GM21367 (cell line): ENCODE results near the gene PPIB.
A peak's percentile ranks its signal among the peaks of the same experiment; 100 is the strongest.

Source experiments
- ATAC-seq: cut with Tn5 transposase; IDR thresholded peaks from one replicate; pipeline ENCODE4 v1.9.1; 2021; ENCODE audit not compliant: unreplicated experiment

PPIB gene

DNA sequence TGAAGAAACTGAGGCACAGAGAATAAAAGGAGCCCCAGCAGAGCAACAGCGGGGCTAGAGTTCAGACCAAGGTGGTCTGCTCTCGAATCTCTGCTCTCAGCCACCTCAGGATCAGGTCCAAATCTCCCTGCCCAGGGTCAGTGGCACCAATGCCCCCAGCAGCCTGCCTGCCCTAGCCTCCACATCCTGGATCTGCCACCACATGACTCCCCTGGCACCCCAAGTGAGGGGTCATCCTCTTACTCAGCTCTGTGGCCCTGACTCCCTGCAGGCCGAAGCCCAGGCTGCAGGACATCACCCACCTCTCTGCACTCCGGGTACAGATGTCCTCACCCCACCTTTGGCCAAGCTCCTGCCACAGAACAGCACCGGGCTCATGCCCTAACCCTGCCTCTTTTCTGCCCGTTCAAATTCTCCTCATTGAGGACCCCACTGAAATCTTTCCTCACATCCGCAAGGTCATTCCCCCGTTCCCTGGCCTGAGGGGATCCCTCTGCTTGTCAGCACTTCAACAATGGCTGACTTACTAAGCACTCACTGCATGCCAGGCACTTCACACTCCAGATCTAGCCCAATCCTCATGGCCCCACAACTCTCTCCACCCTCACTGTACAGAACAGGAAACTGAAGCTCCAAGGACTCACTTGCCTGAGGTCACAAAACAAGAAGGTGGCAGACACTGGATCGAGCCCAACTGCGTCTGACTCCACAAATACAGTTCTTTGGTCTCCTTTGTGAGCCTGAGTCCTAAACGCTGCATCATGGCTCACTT, 4.3 kb downstream of the PPIB start:
- ATAC-seq, result no peak

DNA sequence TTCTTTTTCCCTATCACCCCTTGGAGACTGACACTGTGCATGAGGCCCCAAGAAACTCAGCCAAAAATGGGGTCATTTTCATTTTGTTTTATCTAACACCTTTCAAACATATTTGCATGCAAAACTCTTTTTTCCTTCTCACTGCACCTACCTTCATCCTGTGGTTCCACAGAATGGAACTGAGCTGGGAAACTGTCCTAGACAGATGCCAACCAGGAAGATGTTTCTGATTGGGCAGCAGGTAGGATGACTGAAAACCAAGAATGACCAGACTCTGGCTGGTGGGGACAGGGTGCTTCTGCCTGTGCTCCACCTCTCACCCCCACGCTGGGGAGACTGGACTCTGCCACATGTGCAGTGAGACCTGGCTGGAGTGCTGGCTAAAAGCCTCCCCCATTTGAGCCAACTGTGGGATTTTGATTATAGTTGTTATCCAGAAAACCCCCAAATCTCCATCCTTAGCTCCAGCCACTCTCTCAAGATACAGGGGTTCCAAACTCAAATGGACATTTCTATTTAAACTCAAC, 5.2 kb downstream of the PPIB start:
- no peak for ATAC-seq

DNA sequence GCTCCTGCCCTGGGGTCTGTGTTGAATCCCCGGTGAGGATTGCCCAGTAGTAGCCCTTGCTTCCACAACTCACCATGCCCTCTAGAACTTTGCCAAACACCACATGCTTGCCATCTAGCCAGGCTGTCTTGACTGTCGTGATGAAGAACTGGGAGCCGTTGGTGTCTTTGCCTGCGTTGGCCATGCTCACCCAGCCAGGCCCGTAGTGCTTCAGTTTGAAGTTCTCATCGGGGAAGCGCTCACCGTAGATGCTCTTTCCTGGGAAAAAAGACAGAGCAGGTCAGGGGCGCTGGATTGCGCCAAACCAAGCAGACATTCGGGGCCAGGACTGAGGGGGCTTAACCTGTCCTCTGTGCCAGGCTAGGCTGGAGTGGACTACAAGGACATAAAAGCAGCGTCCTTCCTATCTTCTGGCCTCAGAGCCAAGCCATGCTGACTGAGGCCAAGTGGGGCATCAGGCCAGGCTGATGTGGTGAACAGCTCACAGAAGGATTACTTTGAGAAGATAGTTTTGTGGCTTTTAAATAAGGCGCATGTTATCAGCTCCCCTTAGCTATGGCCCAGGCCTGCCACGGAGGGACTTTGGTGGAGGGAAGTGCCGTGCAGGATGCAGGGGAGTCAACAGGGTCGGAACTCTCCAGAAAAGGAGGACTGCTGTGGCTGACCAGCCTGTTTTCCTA, 6.0 kb downstream of the PPIB start:
- no peak for ATAC-seq

DNA sequence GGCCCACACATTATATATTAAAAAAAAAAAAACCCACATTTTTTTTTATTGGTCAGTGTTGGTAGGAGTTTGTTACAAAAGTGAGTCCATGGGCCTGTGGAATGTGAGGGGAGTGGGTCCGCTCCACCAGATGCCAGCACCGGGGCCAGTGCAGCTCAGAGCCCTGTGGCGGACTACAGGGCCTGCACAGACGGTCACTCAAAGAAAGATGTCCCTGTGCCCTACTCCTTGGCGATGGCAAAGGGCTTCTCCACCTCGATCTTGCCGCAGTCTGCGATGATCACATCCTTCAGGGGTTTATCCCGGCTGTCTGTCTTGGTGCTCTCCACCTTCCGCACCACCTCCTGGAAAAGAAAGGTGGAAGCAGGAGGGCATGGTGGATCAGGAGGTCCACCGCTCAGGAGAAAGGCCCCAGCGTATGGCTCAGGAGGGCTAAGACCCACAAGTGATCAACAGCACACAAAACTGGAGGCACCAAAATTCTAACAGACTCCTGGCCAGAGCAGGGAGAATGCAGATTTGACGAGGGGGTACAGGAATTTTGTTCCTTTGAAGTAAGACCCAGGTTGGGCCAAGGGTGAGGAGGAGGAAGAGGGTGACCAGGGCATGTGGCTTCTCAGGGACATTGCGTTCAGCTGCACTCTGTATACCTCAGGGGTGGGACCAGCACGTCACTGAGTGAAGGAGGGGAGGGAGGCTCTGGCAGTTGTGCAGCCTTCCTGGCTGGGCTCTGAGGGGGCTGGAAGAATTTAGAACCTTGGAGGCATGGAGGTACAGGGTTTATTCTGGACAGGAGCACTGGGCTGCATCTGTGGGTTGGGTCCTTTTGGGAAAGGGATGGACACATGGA, 6.8 kb downstream of the PPIB start:
- ATAC-seq, result no peak

DNA sequence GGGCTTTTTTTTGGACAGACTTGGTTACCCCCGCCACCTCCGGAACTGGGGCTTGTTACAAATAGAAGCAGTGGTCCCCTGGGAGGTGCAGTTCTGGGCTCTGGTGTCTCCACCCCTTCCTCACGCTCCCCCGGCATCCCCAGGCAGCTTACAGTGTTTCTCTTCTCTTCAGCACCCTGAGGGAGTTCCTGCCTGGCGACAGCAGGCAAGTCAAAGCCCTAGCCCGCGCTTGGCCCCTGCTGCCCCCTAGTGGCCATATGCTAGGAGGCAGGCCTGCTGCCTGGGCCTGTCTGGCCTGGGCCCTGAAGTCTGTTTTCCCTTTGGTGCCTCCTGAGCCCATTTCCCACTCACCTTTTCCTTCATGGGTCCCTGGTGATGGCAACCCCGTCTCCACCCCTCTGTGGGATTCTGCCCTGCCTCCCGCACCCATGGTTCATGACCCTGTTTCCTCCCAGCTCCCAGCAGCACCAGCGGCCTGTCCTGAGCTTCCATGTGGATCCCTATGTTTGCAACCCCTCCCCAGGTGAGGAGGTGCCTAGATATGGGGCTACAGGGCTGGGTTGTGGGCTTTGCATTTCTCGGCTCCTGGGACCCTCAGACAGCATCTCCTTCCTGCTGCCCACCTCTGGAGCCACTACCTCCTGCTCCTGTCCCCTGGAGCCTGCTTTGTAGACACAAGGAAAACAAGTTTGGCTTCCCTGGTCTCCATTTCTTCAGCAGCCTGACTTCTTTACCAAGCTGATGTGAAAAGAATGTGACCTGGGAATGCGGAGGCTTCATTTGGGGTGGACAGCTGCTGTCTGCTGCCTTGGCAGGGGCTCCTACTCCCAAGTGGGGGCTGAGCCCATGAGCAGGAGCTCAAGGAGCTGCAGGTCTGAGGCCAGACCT, 9.1 kb downstream of the PPIB start:
- peak; percentile 40 for ATAC-seq

DNA sequence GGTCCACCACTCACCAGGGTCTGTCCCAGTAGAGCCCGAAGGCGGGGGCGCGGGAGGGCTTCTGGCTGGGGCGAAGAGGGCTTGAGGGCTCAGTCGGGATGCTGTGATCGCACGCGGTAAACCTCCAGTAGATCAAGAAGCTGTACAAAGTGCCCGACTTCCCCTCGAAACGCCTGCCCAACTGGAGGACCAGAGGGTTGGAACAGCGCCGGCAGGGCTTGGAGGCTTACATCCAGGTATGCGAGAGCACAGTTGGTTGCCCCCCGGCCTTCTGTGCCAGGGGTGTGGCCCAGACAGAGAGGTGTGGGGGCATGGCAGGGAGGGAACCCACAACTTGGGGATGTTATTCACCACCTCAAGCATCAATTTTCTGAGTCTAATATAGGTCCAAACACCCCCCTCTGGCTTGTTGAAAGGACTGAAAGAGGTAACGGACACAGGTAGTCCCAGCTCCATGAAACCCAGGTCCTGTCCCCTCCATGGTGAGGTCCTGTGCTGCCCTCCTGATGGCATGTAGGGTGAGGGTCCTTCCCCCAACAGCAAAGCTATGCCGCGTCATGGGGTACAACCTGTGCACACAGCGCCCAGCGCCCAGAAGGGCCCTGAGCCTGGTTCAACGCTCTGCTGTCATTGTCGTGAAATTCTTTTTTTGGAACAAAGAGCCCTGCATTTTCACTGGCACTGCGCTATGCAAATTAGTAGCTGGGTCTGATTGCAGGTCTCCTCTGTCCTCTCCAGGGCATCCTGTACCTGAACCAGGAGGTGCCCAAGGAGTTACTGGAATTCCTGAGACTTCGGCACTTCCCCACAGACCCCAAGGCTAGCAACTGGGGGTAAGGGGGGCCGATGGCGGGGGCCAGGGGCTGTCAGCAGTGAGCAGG, 10.1 kb downstream of the PPIB start:
- no peak for ATAC-seq

DNA sequence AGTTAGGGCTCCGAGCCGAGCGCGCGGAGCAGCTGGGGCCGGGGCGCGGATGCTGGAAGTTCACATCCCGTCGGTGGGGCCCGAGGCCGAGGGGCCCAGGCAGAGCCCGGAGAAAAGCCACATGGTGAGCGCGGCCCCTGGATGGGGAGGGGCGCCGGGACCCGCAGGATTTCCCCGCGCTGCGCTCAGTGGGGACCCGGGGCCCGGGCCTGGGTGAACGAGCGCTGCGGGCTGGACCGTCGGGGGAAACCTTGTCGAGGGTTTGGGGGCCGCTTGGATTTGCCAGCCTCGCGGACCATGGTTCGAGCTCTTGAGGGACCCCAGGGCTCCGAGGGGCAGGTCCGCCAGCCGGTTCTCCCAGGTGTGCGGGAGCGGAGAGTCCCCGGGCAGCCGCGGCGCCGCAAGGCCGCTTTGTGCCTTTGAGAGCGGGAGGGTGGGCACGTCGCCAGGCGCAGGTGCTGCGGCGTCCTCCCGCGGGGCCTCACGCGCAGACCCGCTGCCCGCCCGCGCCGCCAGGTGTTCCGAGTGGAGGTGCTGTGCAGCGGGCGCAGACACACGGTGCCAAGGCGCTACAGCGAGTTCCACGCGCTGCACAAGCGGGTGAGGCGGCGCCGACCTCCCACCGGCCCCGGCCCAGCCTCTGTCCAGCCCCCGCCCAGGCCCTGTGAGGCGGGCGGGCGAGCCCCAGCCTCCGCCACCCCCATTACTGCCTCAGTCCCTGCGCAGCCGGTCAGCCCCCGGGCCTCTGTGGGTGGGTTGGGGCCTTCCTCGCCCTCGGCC, 10.9 kb downstream of the PPIB start, which contains the start of gene SNX22:
Gene SNX22 (plus strand): TSS at position 5 of the 780 bp plus-strand sequence. CDS start 45 bp downstream, at position 50.
- ATAC-seq, result no peak

DNA sequence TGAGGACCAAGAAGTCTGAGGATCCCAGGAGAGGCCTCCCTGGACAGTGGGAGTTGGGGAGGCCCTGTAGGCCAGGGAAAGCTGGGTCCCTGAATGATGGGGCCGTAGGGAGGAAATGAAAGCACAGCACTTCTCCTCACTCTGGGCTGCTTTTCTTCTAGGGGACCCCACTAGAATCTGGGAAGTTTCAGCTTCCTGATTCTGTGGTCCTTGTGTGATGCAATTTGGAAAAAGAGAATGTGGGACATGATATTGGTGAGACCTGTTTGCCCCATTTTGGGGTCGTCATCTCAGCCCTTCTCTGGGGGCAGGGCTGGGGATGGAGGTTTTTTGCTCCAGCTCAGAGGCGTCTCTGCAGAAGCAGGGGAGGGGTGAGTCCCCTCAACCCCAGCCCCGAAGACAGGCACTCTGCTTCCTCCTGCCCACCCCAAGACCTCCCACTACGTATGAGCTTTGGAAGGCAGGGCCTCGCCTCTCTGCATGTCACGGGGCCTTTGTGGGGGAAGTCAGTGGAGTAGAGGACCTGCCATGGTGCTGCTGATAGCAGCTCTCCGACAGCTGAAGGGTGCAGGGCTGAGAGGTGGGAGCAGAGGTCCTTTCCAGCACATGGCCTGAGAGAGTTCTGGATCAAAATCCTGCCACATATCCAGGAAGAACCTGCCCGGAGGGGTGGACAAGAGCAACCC, 12.8 kb downstream of the PPIB start:
- no peak for ATAC-seq

DNA sequence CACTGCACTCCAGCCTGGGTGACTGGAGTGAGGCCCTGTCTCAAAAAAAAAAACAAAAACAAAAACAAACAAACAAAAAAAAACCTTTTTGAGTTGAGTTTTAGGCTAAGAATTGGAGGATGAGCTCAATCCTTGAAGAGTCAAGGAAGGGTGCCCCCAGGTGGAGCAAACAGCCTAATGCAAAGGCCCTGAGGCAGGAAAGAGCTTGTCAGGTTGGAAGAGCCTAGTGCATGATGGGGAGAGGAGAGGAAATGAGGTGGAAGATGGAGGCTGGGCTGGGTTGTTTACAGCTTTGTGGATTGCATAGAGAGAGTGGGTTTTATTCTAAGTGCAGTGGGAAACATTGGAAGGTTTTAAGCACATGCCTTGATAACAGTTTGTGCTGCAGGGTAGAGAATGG, 13.4 kb downstream of the PPIB start:
- no peak for ATAC-seq

DNA sequence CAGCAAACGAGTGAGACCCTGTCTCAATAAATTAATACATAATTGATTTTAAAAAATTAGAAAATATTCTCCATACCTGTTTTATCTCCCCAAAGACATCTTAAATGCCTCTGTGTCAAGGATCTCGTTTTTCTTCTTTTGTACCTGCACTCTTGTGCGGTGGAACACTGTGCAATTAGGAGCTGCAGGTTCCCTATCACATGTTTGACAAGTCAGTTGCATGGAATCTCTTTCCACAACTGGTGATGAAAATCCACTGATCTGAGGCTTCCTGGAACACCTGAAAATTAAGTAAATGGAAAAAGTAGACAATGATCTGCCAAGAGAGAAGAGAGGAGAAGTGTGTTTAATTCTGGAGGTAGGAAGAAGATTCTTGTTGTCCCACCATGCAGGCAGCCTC, 14.2 kb downstream of the PPIB start:
- ATAC-seq, result no peak

DNA sequence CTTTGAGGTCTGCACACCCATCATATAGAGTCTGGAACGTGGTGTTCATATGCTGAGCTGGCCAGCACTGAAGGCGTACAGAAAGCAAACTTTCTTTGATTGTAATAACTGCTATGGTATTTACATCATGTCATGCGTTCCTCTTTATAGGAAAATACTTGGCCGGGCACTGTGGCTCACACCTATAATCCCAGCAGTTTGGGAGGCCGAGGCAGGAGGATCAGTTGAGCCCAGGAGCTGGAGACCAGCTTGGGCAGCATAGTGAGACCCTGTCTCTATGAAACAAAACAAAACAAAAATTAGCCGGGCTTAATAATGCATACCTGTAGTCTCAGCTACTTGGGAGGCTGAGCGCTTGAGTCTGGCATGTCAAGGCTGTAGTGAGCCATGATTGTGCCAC, 14.7 kb downstream of the PPIB start:
- ATAC-seq, result no peak

DNA sequence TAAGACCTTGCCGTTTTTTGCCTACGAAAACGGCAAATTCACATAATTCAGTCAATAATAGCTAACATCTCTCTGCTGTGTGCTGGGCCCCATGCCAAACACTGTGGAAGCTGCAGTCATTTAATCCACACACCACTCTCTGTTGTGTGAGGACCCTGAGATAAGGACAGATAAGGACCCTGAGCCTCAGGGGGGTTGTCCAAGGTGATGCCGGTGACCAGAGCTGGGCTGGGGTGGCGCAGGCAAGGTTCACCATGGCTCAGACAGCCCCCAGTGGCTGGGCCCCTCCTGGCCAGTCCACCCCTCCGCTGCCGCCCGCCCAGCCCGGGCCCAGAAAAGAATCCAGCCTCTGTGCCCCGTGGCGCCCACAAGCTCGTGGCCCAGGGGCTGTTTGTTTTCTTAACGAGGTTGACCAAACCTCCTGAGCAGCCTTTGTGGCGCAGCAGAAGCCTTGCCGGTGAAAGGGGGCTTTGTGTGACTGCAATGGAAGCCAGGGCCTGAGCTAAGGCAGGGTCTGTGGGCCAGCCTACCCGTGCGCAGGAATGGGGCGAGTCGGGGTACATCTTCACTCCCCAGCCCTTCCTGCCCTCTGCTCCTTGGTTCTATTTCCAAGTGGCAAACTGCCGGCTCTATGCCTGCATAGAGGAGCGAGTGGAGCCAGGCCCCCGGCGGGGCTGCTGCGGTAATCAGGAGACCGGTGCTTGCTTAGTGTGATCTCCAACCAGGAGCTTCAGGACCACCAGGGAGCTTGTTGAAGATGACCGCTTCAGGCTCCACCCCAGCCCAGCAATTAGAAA, 15.7 kb downstream of the PPIB start:
- no peak for ATAC-seq

DNA sequence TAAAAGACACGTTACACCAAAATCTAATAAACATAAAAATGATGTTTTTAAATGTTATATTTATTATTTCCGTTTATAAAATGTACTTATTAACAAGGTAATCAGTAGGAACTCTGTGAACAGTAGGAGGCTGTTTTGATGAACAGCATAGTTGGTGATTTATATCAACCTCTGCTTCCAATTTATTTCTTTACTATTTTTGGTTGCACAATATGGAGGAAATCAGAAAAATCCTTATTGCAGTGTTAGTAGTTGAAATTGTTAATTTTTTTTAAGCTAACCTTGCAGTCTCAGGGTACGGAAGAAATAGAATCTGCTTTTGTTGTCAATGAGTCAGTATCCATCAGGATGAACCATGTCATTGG, 16.3 kb downstream of the PPIB start:
- no peak for ATAC-seq

DNA sequence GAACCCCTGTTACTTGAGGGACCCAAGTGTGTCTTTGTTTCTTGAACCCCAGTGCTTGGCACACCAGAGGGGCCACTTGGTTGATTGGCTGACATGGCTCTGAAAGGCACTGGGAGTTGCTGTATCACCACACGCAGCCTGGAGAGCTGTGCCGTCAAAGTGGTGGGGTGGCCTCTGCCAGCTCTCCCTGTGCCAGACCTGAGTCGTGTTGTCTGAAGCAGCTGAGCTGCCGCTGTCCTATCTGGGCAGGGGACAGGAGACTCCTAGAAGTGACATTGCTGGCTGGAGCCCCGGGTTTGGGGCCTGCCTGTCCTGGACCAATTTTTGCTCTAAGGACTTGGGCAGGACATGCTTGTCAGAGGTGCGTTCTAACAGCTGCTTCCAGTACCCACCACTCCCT, 16.8 kb downstream of the PPIB start:
- no peak for ATAC-seq

DNA sequence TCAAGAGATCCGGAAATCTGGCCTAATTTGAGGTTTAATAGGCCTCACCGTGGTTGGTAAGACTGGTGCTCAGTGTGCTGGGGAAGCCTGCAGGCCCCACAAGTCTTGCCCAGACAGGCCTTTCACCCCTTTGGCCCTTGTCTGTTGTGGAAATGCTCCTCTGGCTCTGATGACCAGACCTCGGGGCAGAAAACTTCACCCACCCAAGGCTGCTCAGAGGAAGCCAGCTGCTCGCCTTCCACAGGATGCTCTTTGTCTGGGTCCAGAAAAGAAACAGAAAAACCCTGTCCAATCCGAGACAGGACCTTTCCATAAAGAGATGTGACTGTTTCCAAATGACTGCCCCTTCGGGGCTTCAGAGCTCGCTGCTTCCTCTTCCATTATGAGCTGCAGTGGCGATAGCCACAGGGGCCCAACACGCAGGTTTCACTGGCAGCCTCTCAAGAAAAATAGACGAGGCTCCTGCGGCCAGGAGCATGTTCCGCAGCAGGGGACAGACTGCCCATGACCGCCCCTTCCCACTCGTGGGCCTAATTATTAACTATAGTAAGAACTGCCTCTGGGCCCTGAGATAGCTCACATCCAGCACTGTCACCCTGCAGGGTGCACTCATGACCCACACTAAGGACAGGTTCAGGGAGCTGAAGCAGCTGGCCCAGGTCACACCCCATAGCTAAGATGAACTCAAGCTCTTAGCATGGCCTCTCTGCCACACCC, 18.1 kb downstream of the PPIB start:
- ATAC-seq, result peak; percentile 50

DNA sequence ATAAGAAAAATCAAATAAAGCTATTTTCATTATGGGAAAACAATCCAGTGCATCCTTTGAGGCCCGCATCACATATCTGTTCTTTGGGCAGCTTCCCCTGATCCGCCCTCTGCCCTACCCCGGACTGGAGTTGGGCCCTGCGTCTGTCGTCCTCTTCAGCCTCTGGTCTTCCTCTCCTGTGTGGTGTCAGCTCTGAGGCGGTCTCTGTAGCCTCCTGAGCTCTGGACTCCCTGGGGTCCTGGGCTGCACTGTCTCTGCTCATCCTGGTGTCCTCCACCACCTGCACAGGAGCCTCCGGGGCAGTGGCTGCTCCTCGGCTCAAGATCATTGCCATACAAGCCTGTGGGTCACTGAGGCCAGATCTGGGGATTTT, 18.6 kb downstream of the PPIB start:
- no peak for ATAC-seq

DNA sequence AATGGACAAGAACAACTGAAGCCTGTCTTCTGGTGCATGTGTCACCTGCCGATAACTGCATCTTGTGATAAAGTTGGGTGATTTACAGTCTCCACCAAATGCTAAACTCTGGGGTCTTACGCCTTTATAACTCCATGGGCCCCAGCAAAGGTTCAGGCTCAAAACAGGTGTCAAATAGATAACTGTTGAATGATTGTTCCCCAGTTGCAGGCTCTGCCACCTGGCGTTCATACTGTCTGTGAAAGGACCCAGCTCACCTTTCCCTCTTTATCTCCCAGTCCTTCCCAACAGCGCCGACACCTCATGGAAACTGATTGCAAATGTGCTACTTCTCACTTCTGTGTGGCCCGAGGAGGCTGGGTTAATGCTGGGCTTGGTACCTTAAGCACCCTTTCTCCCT, 19.5 kb downstream of the PPIB start:
- no peak for ATAC-seq
